ENCODE measurements around the gene DEUP1.

DEUP1 gene

GRCh38 chr11:93344855-93345333, 14.4 kb downstream of the DEUP1 start:
- no peak for TF ChIP-seq CTCF (IDR thresholded peaks at IDR 0.05; ENCODE audit: low read depth, low read length, missing control alignments)
- in situ Hi-C loops (cut with HindIII; ENCODE audit: low sequenced_read_pairs) = no loop called here
- H3K4me3 ChIP-seq (ENCODE audit: low read depth, low read length) = no peak overlapping the region
- DNase-seq (ENCODE audit: low read depth) = no peak

- H3K4me3 ChIP-seq (ENCODE audit: low read depth, low read length) = no peak overlapping the region
- no peak for DNase-seq (ENCODE audit: low read depth)
- in situ Hi-C loops (cut with HindIII; ENCODE audit: low sequenced_read_pairs) = no loop called here
- TF ChIP-seq CTCF (IDR thresholded peaks at IDR 0.05; ENCODE audit: low read depth, low read length, missing control alignments) = no peak
These were observed 18.4 kb downstream of the DEUP1 start for GRCh38 chr11:93348930-93349329.

- no peak for TF ChIP-seq CTCF (IDR thresholded peaks at IDR 0.05; ENCODE audit: low read depth, low read length, missing control alignments)
- in situ Hi-C loops (cut with HindIII; ENCODE audit: low sequenced_read_pairs) = no loop called here
These were observed 20.3 kb downstream of the DEUP1 start for GRCh38 chr11:93350835-93351234.

GRCh38 chr11:93359396-93359795, 28.9 kb downstream of the DEUP1 start:
- TF ChIP-seq CTCF (IDR thresholded peaks at IDR 0.05; ENCODE audit: low read depth, low read length, missing control alignments) = no peak
- H3K4me3 ChIP-seq (ENCODE audit: low read depth, low read length) = no peak overlapping the region
- in situ Hi-C loops (cut with HindIII; ENCODE audit: low sequenced_read_pairs) = no loop called here
- DNase-seq (ENCODE audit: low read depth) = no peak

More at GRCh38 chr11:93350835-93351234, 20.3 kb downstream of the DEUP1 start:
- DNase-seq (ENCODE audit: low read depth) = no peak
- no peak overlapping the region for H3K4me3 ChIP-seq (ENCODE audit: low read depth, low read length)

GRCh38 chr11:93361435-93361834, 30.9 kb downstream of the DEUP1 start:
- in situ Hi-C loops (cut with HindIII; ENCODE audit: low sequenced_read_pairs) = no loop called here
- no peak overlapping the region for H3K4me3 ChIP-seq (ENCODE audit: low read depth, low read length)
- no peak for TF ChIP-seq CTCF (IDR thresholded peaks at IDR 0.05; ENCODE audit: low read depth, low read length, missing control alignments)
- DNase-seq (ENCODE audit: low read depth) = no peak

GRCh38 chr11:93368022-93368421, 37.5 kb downstream of the DEUP1 start:
- H3K4me3 ChIP-seq (ENCODE audit: low read depth, low read length) = no peak overlapping the region
- no peak for TF ChIP-seq CTCF (IDR thresholded peaks at IDR 0.05; ENCODE audit: low read depth, low read length, missing control alignments)
- no peak for DNase-seq (ENCODE audit: low read depth)
- in situ Hi-C loops (cut with HindIII; ENCODE audit: low sequenced_read_pairs) = no loop called here

GRCh38 chr11:93370260-93370659, 39.7 kb downstream of the DEUP1 start:
- TF ChIP-seq CTCF (IDR thresholded peaks at IDR 0.05; ENCODE audit: low read depth, low read length, missing control alignments) = no peak
- H3K4me3 ChIP-seq (ENCODE audit: low read depth, low read length) = no peak overlapping the region
- in situ Hi-C loops (cut with HindIII; ENCODE audit: low sequenced_read_pairs) = no loop called here
- DNase-seq (ENCODE audit: low read depth) = no peak
